Keratinocyte (primary cell): ENCODE data around the gene SIN3B. TPM values are rescaled to one million over a fixed set of nuclear protein-coding genes. Genes with fewer than 3 reads are reported as not detected.

Source experiments
- DNase-seq: peaks from one replicate; pipeline ENCODE4 v3.0.0-alpha.2; 2011; ENCODE audit warnings: low read depth, missing footprints, low spot score
- FAIRE-seq: peaks from 2 replicates; lab custom pipeline; 2011; peaks lifted over from hg19 to GRCh38; lab: Jason Lieb, UNC
- H2AFZ ChIP-seq: 2 replicates; pipeline ENCODE4 v1.6.0; 2012; ENCODE audit warnings: low read length, control low read depth, inconsistent platforms; ENCODE audit not compliant: control insufficient read depth
- H3K27ac ChIP-seq: 2 replicates; pipeline ENCODE4 v1.5.1; 2011; ENCODE audit warnings: low read length; ENCODE audit not compliant: control insufficient read depth, insufficient read depth
- H3K27me3 ChIP-seq: 3 replicates; pipeline ENCODE4 v1.6.0; 2011; ENCODE audit warnings: low read length; ENCODE audit not compliant: control insufficient read depth, insufficient read depth; ENCODE audit errors: extremely low read depth
- H3K36me3 ChIP-seq, 2 experiments: 2 replicates in 1 of 2; 3 replicates in 1 of 2; pipeline ENCODE4 v1.5.1; 2011; ENCODE audit warnings: low read length in 2 of 2, mild to moderate bottlenecking in 1 of 2; ENCODE audit not compliant: control insufficient read depth in 2 of 2, insufficient read depth in 2 of 2; ENCODE audit errors: extremely low read depth in 1 of 2
- H3K4me1 ChIP-seq: 3 replicates; pipeline ENCODE4 v1.5.1; 2011; ENCODE audit warnings: low read length; ENCODE audit not compliant: control insufficient read depth, insufficient read depth; ENCODE audit errors: extremely low read depth
- H3K4me2 ChIP-seq: 3 replicates; pipeline ENCODE4 v1.6.0; 2011; ENCODE audit warnings: low read depth, low read length; ENCODE audit not compliant: control insufficient read depth, insufficient read depth; ENCODE audit errors: extremely low read depth
- H3K4me3 ChIP-seq, 3 experiments: fragments of 200-600 bp in 1 of 3; sonication (generic) in 1 of 3; 2 replicates in 2 of 3; 3 replicates in 1 of 3; pipeline ENCODE4 v1.5.1; 2011 to 2016; ENCODE audit warnings: low read length in 3 of 3, mild to moderate bottlenecking in 3 of 3, control low read depth in 2 of 3, inconsistent platforms in 1 of 3, low read depth in 1 of 3, mixed read lengths in 1 of 3, mixed run types in 1 of 3, moderate library complexity in 1 of 3; ENCODE audit not compliant: control insufficient read depth in 2 of 3, insufficient read depth in 2 of 3; ENCODE audit errors: extremely low read depth in 1 of 3
- H3K79me2 ChIP-seq: 2 replicates; pipeline ENCODE4 v1.6.0; 2012; ENCODE audit warnings: low read length; ENCODE audit not compliant: control insufficient read depth, insufficient read depth
- H3K9ac ChIP-seq: 3 replicates; pipeline ENCODE4 v1.6.0; 2011; ENCODE audit warnings: low read length; ENCODE audit not compliant: control insufficient read depth, insufficient read depth; ENCODE audit errors: extremely low read depth
- H3K9me1 ChIP-seq: 3 replicates; pipeline ENCODE4 v1.6.0; 2011; ENCODE audit warnings: low read length; ENCODE audit not compliant: control insufficient read depth, insufficient read depth; ENCODE audit errors: extremely low read depth
- H3K9me3 ChIP-seq: 2 replicates; pipeline ENCODE4 v1.5.1; 2012; ENCODE audit warnings: low read depth, low read length; ENCODE audit not compliant: control insufficient read depth
- H4K20me1 ChIP-seq: 3 replicates; pipeline ENCODE4 v1.6.0; 2011; ENCODE audit warnings: low read length; ENCODE audit not compliant: control insufficient read depth, insufficient read depth; ENCODE audit errors: extremely low read depth
- EZH2 ChIP-seq: IDR thresholded peaks from one replicate; pipeline ENCODE4 v1.6.1; 2012; ENCODE audit warnings: inconsistent platforms, mild to moderate bottlenecking, low read length, moderate library complexity
- dilution Hi-C: fragments of 300-500 bp; cut with MboI; formaldehyde crosslinking; loops from one replicate; pipeline ENCODE4 v1.7.0; 2020; ENCODE audit warnings: low sequenced_read_pairs; ENCODE audit not compliant: extremely low pct_ligation_motif_present
- polyA plus RNA-seq, 5 experiments: library from polyadenylated mRNA; depleted of rRNA in 3 of 5; stranded (reverse) in 3 of 5; stranded (forward) in 1 of 5; unstranded in 1 of 5; fragments of >200 nt; gene quantifications; 1 replicate in 1 of 5; 2 replicates in 3 of 5; 3 replicates in 1 of 5; pipeline versions ENCODE4 v1.2.1 to v1.2.3, GENCODE V29; 2011 to 2012; ENCODE audit warnings: missing spikeins in 2 of 5, low read depth in 1 of 5, low replicate concordance in 1 of 5
- TF ChIP-seq, protein P1 (sequence below), 3 experiments: IDR thresholded peaks in 1 of 3; conservative IDR thresholded peaks in 1 of 3; optimal IDR thresholded peaks in 1 of 3; 2 replicates in 2 of 3; 3 replicates in 1 of 3; pipeline versions ENCODE3 to v1.5.1; 2011; ENCODE audit warnings: low read length in 3 of 3, mild to moderate bottlenecking in 3 of 3, moderate library complexity in 2 of 3, control low read depth in 1 of 3, inconsistent platforms in 1 of 3; ENCODE audit not compliant: insufficient read depth in 2 of 3; ENCODE audit errors: extremely low read depth in 1 of 3

The SIN3B gene
- polyA plus RNA-seq, 1 donor (not counting 4 experiments of a cell fraction or from before 2014, with no cell fraction given), result 30.9 TPM

DNA sequence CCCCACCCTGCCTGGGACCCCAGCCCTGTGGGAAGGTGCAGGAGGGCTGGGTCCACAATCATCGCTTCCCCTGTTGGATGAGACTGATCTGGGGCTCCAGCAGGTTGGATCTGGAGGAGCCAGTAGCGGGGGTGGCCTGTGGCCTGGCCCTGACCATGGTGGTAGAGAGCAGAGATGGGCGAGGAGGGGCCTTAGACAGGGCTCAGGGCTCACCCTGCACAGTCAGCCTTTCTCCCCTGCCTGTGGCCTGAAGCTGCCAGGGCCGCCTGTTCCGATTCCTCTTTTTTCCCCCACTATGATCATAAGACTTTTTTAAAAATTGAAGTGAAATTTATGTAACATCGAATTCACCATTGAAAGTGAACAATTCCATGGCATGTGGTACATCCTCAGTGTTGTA lies 18.2 kb downstream of the SIN3B start:
- Histone ChIP-seq H3K4me1 (no peaks in the 10 kb centered on the region), H3K9me1 (no peaks in the 10 kb centered on the region), H2AFZ (no peak overlapping the region), H3K79me2 (peaks cover 17% of the 10 kb centered on the region), H4K20me1 (no peaks in the 10 kb centered on the region), H3K9ac (no peak overlapping the region), H3K9me3 (no peaks in the 10 kb centered on the region), H3K4me2 (no peak overlapping the region), H3K36me3 (peaks cover 29 to 43% of the 10 kb centered on the region in 2 experiments), H3K27me3 (no peaks in the 10 kb centered on the region), H3K4me3 (no peak overlapping the region), H3K27ac (no peak overlapping the region)
- dilution Hi-C loops, result no loop called here
- DNase-seq, result no peak
- FAIRE-seq, result no peak
- TF ChIP-seq EZH2, result no peak

DNA sequence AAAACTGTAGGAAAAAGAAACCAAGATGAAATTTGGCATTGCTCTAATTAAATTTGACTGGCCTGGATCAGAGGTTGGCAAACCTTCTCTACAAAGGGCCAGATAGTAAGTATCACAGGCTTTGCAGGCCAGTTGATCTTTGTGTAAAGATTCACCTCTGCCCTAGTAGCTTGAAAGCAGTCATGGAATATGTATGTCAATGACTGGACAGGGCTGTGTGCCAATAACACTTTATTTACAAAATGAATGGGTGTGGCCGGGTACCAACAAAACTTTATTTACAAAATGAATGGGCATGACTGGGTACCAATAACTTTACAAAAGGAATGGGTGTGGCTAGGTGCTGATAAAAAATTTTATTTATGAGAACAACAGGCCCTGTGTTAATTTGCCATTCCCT lies 20.0 kb downstream of the SIN3B start:
- Histone ChIP-seq H3K27ac (no peak overlapping the region), H3K9me3 (no peaks in the 10 kb centered on the region), H3K4me2 (no peak overlapping the region), H3K36me3 (peaks cover 40 to 42% of the 10 kb centered on the region in 2 experiments), H3K79me2 (peaks cover 8% of the 10 kb centered on the region), H4K20me1 (peaks cover 3% of the 10 kb centered on the region), H2AFZ (no peak overlapping the region), H3K4me1 (no peaks in the 10 kb centered on the region), H3K9ac (no peak overlapping the region), H3K27me3 (no peaks in the 10 kb centered on the region), H3K9me1 (no peaks in the 10 kb centered on the region), H3K4me3 (no peak overlapping the region)
- FAIRE-seq (no peak), DNase-seq (no peak)
- dilution Hi-C loops, result no loop called here
- no peak for TF ChIP-seq EZH2
- TF ChIP-seq, protein P1, sequence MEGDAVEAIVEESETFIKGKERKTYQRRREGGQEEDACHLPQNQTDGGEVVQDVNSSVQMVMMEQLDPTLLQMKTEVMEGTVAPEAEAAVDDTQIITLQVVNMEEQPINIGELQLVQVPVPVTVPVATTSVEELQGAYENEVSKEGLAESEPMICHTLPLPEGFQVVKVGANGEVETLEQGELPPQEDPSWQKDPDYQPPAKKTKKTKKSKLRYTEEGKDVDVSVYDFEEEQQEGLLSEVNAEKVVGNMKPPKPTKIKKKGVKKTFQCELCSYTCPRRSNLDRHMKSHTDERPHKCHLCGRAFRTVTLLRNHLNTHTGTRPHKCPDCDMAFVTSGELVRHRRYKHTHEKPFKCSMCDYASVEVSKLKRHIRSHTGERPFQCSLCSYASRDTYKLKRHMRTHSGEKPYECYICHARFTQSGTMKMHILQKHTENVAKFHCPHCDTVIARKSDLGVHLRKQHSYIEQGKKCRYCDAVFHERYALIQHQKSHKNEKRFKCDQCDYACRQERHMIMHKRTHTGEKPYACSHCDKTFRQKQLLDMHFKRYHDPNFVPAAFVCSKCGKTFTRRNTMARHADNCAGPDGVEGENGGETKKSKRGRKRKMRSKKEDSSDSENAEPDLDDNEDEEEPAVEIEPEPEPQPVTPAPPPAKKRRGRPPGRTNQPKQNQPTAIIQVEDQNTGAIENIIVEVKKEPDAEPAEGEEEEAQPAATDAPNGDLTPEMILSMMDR (optimal IDR thresholded peaks at IDR 0.05 in 1 of 3, IDR thresholded peaks at IDR 0.05 in 1 of 3, conservative IDR thresholded peaks at IDR 0.05 in 1 of 3; ENCODE audit: extremely low read depth in 1 of 3, insufficient read depth in 2 of 3, low read length in 3 of 3), result no peak

DNA sequence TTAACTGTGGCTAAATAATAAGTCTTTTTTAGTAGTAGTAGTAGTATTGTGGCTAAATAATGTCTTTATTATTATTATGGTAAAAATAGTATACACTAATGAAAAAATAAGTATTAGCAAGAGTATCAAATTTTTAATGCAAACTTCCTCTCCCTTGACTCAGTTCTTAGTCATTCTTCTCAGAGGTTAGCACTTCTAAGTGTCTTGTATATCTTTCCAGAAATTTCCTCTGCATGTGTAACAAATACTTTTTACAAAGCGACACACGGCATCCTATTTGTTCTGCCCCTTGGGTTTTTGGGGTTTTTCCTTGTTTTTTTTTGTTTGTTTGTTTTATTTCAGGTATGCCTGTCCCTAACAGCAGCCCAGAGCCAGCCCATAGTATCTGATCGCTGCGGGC lies 20.9 kb downstream of the SIN3B start:
- Histone ChIP-seq H3K4me3 (no peak overlapping the region), H3K9me1 (no peaks in the 10 kb centered on the region), H3K27ac (no peak overlapping the region), H2AFZ (no peak overlapping the region), H3K27me3 (no peaks in the 10 kb centered on the region), H4K20me1 (peaks cover 3% of the 10 kb centered on the region), H3K9ac (no peak overlapping the region), H3K4me1 (no peaks in the 10 kb centered on the region), H3K4me2 (no peak overlapping the region), H3K36me3 (peaks cover 41 to 48% of the 10 kb centered on the region in 2 experiments), H3K79me2 (peaks cover 4% of the 10 kb centered on the region), H3K9me3 (no peaks in the 10 kb centered on the region)
- DNase-seq, result no peak
- FAIRE-seq, result no peak
- dilution Hi-C loops, result no loop called here
- TF ChIP-seq, protein P1 (optimal IDR thresholded peaks at IDR 0.05 in 1 of 3, IDR thresholded peaks at IDR 0.05 in 1 of 3, conservative IDR thresholded peaks at IDR 0.05 in 1 of 3; ENCODE audit: extremely low read depth in 1 of 3, insufficient read depth in 2 of 3, low read length in 3 of 3), result no peak
- no peak for TF ChIP-seq EZH2
